ENCODE data around the gene LINC00237. TPM values are rescaled to one million over a fixed set of nuclear protein-coding genes. Genes with fewer than 3 reads are reported as not detected.

The LINC00237 gene
- total and polyA plus RNA-seq, 4 donors: not detected

DNA sequence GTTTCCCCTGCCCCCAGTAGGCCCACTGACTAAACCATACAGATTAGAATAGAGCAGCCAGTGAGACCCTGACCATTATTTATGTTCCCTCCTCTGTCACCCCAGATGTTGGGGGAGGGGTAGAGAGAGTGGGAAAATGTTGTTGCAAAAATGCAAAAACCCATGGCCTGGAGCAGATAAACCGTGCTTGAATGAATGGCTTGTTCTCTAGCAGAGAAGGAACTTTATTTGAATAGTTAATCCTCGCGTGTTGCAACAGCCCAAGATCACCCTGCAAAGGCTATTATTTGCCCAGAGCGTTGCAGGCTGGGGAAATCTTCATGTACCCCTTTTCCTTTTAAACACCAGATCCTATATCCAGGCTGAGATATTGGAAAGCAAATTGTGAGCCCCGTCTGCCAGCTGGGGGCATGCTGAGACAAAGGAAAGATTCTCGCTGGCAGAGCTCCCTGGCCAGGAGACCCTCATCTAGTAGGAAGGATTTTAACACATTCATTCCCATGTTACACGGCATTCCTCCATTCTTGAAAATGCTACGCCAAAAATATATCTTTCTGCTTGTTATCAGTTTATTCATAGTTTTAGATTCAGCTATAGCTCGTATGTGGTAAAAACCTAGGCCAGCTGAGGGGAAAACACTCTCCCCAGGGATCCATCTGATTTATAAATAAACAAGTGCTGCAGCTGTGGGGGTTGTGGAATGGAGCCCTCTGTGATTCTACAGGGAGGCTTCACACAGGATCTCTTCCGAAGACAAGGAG lies 53.0 kb downstream of the LINC00237 start:
- no peak overlapping the region for H3K9ac ChIP-seq (ENCODE audit: low read depth in 1 of 2, low read length in 2 of 2)
- WGBS: 19% methylated on average over 10 of the region's 10 CpGs
- H3K4me1 ChIP-seq (ENCODE audit: control insufficient read depth in 4 of 4, insufficient read depth in 4 of 4, low read length in 3 of 4): no peaks in the 10 kb centered on the region
- no peaks in the 10 kb centered on the region for H3K36me3 ChIP-seq (ENCODE audit: control insufficient read depth in 4 of 4, insufficient read depth in 3 of 4, low read depth in 1 of 4, low read length in 3 of 4)
- H3K9me3 ChIP-seq (ENCODE audit: control insufficient read depth in 4 of 4, low read length in 3 of 4): no peaks in the 10 kb centered on the region
- peaks cover 0 to 3% (median 0%) of the 10 kb centered on the region in 4 donors for H3K27me3 ChIP-seq (ENCODE audit: control insufficient read depth in 4 of 4, insufficient read depth in 4 of 4, low read length in 3 of 4)
- no peak for DNase-seq (ENCODE audit: low spot score)
- no peak overlapping the region for H3K27ac ChIP-seq (ENCODE audit: low read depth in 1 of 2, low read length in 2 of 2)
- H3K4me3 ChIP-seq (ENCODE audit: low read depth in 1 of 3, low read length in 3 of 3): no peak overlapping the region
- TF ChIP-seq TAF1 (conservative IDR thresholded peaks at IDR 0.05) (no peak), RAD21 (IDR thresholded peaks at IDR 0.05) (no peak), EGR1 (IDR thresholded peaks at IDR 0.05; ENCODE audit: low read depth in 2 of 2) (no peak), ATF3 (IDR thresholded peaks at IDR 0.05) (no peak), YY1 (IDR thresholded peaks at IDR 0.05) (no peak), REST (IDR thresholded peaks at IDR 0.05) (no peak), GABPA (IDR thresholded peaks at IDR 0.05 in 1 of 2, conservative IDR thresholded peaks at IDR 0.05 in 1 of 2) (no peak), CTCF (IDR thresholded peaks at IDR 0.05; ENCODE audit: low read depth, low read length, missing input control) (no peak), NR2F2 (IDR thresholded peaks at IDR 0.05) (no peak), HNF4A (conservative IDR thresholded peaks at IDR 0.05) (no peak), SP1 (IDR thresholded peaks at IDR 0.05) (no peak), FOXA1 (IDR thresholded peaks at IDR 0.05) (no peak), RXRA (IDR thresholded peaks at IDR 0.05) (no peak), JUND (IDR thresholded peaks at IDR 0.05) (no peak), FOXA2 (IDR thresholded peaks at IDR 0.05) (no peak)
- TF ChIP-seq, protein P1, sequence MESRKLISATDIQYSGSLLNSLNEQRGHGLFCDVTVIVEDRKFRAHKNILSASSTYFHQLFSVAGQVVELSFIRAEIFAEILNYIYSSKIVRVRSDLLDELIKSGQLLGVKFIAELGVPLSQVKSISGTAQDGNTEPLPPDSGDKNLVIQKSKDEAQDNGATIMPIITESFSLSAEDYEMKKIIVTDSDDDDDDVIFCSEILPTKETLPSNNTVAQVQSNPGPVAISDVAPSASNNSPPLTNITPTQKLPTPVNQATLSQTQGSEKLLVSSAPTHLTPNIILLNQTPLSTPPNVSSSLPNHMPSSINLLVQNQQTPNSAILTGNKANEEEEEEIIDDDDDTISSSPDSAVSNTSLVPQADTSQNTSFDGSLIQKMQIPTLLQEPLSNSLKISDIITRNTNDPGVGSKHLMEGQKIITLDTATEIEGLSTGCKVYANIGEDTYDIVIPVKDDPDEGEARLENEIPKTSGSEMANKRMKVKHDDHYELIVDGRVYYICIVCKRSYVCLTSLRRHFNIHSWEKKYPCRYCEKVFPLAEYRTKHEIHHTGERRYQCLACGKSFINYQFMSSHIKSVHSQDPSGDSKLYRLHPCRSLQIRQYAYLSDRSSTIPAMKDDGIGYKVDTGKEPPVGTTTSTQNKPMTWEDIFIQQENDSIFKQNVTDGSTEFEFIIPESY (IDR thresholded peaks at IDR 0.05): no peak
- TF ChIP-seq, protein P2, sequence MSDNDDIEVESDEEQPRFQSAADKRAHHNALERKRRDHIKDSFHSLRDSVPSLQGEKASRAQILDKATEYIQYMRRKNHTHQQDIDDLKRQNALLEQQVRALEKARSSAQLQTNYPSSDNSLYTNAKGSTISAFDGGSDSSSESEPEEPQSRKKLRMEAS (IDR thresholded peaks at IDR 0.05): no peak
